ENCODE results near the gene BCL2.

DNA sequence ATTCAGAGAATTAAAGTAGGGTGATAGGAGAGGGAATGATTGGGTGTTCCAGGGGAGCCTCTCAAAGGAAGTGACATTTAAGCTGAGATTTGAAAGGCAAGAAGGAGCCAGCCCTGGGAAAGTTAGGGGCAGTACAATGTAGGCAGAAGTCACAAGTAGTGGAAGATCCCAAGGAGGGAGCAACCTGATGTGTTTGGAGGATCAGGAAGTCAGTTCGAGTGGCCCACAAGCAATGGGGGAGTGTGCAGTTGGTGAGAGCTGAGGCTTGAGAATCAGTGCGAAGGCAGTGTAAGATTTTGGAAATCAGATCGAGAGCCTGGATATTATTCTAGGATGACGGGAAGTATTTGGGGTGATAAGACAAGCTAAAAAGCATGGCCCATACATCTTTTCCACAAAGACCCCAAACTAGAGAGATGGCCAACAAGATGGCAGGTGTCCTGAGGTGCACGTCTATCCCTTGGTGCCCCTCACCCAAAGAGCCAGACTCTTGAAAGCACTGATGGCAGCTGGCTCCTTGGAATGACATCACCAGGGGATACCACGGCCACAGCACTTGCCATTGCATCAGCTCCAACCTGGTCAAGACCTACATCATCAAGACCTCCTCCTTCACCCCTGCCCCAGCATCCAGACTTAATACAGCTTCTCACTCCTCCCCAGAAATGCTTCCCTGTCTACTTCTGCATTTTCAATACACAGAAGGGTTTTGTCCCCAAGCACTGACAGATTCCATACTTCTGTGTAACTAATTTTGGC, 127.3 kb downstream of the BCL2 start:
- TF ChIP-seq, protein P1, sequence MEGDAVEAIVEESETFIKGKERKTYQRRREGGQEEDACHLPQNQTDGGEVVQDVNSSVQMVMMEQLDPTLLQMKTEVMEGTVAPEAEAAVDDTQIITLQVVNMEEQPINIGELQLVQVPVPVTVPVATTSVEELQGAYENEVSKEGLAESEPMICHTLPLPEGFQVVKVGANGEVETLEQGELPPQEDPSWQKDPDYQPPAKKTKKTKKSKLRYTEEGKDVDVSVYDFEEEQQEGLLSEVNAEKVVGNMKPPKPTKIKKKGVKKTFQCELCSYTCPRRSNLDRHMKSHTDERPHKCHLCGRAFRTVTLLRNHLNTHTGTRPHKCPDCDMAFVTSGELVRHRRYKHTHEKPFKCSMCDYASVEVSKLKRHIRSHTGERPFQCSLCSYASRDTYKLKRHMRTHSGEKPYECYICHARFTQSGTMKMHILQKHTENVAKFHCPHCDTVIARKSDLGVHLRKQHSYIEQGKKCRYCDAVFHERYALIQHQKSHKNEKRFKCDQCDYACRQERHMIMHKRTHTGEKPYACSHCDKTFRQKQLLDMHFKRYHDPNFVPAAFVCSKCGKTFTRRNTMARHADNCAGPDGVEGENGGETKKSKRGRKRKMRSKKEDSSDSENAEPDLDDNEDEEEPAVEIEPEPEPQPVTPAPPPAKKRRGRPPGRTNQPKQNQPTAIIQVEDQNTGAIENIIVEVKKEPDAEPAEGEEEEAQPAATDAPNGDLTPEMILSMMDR (IDR thresholded peaks at IDR 0.05), result no peak
- no peak for TF ChIP-seq EP300 (IDR thresholded peaks at IDR 0.05)

Measured in ovary (tissue), 3 donors.